Fibroblast of villous mesenchyme (primary cell): ENCODE results near the gene C16orf89. TPM values are rescaled to one million over a fixed set of nuclear protein-coding genes. Genes with fewer than 3 reads are reported as not detected.
"Not testable (repeated sequence)": the region's sequence is repeated elsewhere in the genome, so short reads cannot be mapped to it uniquely, and the experiment has no call there.

Source experiments
- DNase-seq: peaks from one replicate; pipeline ENCODE4 v3.0.0-alpha.2; 2010; ENCODE audit warnings: low read depth
- H3K4me3 ChIP-seq: 2 replicates; pipeline ENCODE4 v1.5.1; 2011; ENCODE audit warnings: low read depth, mild to moderate bottlenecking, low read length
- CTCF ChIP-seq: IDR thresholded peaks from 2 replicates; pipeline ENCODE4 v1.5.1; 2012; ENCODE audit warnings: low read depth, mild to moderate bottlenecking, low read length; ENCODE audit not compliant: insufficient read depth
- total RNA-seq: library from RNA; depleted of rRNA; stranded (reverse); fragments of >200 nt; gene quantifications from 2 replicates; pipeline ENCODE4 v1.2.3, GENCODE V29; 2012

The C16orf89 gene
- total RNA-seq, 1 donor, result not detected

- DNase-seq, H3K4me3 ChIP-seq: not testable (repeated sequence)
These were observed 24.3 kb upstream of the C16orf89 start for GRCh38 chr16:5089911-5090555.

DNA sequence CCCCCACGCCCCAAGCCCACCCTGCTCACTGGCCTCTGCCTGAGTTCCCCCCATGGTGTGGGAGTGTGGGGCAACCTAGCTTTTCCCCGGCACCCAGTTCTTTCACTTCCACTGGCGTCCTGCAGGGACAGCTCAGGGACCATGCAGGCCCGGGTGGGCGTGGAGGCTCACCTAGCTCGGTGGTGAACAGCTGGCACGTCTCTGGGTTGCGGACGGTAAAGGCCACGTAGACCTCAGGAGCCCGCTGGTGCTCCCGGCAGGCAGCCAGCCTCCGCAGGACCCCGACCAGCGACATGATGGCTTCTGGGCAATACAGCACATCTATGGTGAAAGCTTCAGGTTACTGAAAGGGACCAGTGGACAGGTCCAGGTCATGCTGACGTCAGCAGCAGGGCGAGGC lies 23.2 kb upstream of the C16orf89 start:
- H3K4me3 ChIP-seq, DNase-seq: not testable (repeated sequence)

- DNase-seq, H3K4me3 ChIP-seq: not testable (repeated sequence)
These were observed 22.5 kb upstream of the C16orf89 start for GRCh38 chr16:5088086-5088790.

DNA sequence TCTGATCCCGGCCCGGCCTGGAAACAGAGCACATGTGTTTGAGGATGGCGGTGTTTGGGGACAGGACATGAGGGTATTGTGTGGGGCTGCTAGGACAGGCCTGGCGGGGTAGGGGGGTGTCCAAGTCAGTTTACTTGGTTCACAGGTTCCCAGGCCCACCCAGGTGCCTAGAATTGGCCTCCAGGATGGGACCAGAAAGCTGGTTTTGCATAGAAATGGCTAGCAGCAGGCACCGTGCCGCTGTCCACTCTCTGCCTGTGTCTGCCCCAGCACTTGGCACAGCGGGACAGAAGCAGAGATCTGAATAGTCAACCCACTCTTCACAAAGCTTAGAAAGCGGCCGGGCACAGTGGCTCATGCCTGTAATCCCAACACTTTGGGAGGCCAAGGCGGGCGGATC lies 20.0 kb upstream of the C16orf89 start:
- DNase-seq, H3K4me3 ChIP-seq: not testable (repeated sequence)

GRCh38 chr16:5084802-5085201 lies 19.0 kb upstream of the C16orf89 start:
- peak; percentile 69 for TF ChIP-seq CTCF
- DNase-seq, result peak; percentile 48
- H3K4me3 ChIP-seq, result not testable (repeated sequence)

DNA sequence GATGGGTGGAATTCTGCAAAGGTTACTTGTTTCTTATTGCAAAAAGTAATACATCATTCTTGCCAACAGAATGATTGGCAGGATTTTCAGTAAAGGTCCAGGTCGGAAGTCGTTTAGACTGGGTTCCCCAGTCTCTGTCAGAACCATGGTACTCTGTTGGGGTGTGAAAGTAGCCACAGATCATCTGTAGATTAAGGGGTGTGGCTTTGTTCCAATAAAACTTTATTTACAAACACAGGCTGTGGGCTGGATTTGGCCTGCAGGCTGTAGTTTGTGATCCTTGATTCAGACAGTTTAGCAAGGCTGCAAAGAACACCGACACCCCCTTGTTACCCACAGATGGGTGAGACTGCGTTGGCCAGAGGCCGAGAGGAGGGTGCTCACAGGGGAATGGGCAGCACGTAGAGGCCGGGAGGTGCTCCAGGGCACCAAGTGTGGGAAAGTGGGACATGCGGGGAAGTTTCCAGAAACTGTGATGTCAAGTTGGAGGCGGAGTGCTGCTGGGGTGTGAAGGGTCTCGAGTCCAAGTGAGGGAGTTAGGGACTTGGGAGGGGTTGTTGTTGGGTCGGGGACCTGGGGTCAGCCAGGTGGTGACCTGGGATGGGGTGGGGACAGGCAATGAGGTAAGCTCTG lies 18.5 kb upstream of the C16orf89 start:
- not testable (repeated sequence) for DNase-seq, H3K4me3 ChIP-seq

DNA sequence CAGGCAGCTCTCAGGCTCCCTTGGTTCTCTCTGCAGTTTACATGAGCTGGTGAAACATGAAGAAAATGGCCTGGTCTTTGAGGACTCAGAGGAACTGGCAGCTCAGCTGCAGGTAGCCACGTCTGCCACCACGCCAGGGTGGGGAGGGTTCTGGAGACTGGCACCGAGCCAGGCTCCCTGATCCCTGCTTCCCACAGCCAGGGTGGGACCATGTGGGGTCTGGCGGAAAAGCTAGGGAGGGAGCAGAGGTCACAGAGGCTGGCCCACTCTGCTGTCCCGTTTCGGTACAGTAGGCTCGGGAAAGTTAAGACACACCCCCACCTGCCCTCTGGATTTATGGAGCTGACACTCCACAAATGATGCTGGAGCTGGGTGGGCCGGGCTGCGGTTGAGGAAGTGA lies 17.9 kb upstream of the C16orf89 start:
- not testable (repeated sequence) for DNase-seq, H3K4me3 ChIP-seq

- not testable (repeated sequence) for H3K4me3 ChIP-seq, DNase-seq
These were observed 15.2 kb upstream of the C16orf89 start for GRCh38 chr16:5080996-5081395.

GRCh38 chr16:5080461-5080860 lies 14.7 kb upstream of the C16orf89 start:
- not testable (repeated sequence) for H3K4me3 ChIP-seq, DNase-seq

GRCh38 chr16:5078626-5079025 lies 12.9 kb upstream of the C16orf89 start:
- H3K4me3 ChIP-seq, result no peak overlapping the region
- DNase-seq, result no peak
- TF ChIP-seq CTCF, result no peak

DNA sequence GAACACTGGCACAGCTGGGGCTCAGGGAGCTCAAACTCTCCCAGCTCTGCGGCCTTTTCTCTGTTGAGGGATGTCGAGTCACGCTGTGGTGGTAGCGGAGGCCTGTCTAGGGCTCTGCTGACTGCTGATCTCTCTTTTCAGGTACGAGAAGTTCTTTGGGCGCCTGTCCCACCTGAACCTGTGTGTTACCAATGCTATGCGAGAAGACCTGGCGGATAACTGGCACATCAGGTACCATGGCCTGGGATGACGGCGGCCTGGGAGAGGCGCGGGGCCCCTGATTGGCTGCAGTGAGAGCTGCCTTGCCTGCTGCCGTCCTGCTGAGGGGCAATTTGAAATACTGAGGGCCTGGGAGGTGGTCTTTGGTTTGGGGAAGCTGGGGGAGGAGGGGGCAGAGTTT lies 11.5 kb upstream of the C16orf89 start:
- no peak for DNase-seq
- H3K4me3 ChIP-seq, result no peak overlapping the region
- TF ChIP-seq CTCF, result no peak
